Activated CD8-positive, alpha-beta memory T cell treated with anti-CD3 and anti-CD28 coated beads for 24 hours (primary cell): ENCODE measurements around the gene CROCC.
A peak's percentile ranks its signal among the peaks of the same experiment; 100 is the strongest.

Experiments
- DNase-seq: peaks from one replicate; pipeline ENCODE4 v3.0.0-alpha.2; 2020

CROCC gene

GRCh38 chr1:16969651-16970050 is 47.9 kb downstream of the CROCC start:
- DNase-seq = no peak

DNA sequence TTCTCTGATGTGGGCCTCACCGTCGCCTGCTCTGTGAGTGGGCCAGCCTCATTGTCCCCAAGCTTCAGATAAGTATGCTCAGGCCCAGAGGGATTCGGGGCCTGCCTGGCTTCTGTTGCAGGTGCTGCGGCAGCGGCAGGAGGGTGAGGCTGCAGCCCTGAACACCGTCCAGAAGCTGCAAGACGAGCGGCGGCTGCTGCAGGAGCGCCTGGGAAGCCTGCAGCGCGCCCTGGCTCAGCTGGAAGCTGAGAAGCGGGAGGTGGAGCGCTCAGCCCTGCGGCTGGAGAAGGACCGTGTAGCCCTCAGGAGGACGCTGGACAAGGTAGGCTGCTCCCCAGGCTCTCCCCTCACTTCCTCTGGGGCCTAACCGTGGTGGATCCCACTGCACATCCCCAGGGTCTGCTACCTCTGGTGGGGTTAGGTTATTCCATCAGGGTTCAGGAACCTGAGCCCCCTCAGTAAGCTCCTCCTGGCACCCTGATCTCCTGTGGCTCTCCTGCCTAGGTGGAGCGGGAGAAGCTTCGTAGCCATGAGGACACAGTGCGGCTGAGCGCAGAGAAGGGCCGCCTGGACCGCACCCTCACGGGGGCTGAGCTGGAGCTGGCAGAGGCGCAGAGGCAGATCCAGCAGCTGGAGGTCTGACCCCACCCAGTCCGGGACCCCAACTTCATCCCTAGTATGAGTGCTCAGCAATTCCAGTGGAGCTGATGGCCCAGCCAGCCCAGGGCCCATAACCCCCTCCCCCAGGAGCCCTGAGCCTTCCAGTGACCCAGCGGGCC is 48.6 kb downstream of the CROCC start:
- DNase-seq = no peak

DNA sequence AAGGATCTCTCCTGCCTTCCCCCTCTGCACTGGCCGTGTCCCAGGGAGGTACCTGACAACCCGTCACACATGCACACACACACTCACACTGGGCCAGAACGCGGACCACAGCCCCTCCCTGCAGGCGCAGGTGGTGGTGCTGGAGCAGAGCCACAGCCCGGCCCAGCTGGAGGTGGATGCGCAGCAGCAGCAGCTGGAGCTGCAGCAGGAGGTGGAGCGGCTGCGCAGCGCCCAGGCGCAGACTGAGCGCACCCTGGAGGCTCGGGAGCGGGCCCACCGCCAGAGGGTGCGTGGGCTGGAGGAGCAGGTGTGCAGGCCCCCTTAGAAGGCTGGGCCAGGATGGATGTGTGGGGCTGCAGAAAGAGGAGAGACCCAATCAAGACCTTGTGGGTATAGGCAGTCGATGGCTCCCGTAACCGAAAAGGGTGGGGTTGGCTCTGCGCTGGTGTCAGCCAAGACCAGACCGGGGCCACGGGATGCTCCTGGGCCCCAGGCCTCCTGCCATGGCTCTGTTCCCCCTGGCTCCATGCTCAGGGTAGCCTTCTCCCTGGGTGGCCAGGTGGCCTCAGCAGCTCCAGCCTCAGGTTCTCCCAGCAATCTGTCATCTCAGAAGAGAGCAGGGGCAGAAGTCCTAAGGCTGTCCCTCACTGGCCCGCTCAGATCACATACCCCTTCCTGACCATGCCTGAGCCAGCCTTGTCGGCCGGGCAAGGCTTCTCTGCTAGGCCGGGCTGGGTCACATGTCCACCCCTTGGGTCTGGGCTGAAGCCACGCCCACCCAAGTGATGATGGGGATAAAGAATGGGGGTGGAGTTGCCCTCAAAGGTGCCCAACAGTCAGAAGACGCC is 49.8 kb downstream of the CROCC start:
- DNase-seq = no peak

- no peak for DNase-seq
These were observed 50.6 kb downstream of the CROCC start for GRCh38 chr1:16972189-16972895.

DNA sequence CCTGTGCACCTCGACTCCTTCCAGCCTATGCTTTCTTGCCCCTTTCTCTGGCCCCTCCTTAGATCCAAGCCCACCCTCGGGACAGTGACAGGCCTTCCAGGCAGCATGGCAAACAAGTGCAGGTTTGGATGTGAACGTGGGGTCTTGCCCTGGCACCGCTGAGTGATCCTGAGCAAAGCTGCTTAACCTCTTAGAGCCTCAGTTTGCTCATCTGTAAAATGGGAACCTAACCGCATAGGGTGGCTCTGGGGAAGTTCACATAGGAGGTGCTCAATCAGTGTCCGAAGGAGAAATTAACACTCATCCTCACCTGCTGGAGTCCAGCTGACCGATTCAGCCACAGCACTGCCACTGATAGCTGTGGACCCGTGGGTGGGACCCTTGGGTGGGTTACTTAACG is 51.5 kb downstream of the CROCC start:
- DNase-seq = no peak

DNA sequence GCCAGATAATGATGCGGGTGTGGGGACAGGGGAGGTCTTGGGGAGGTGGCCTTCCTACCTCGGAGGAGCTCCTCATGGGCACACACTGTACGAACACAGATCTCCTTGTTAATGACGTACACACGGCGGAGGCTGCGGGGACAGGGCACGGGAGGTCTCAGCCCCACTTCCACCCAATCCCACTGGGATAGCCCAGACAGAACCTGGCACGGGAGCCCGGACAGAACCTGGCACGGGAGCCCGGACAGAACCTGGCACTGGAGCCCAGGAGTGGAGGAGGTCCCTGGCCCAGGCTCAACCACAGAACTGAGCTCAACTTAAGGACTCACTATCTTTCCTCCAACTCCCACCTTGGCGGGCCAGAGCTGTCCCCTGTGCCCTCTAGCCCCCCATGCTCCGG is 53.5 kb downstream of the CROCC start:
- DNase-seq = no peak

DNA sequence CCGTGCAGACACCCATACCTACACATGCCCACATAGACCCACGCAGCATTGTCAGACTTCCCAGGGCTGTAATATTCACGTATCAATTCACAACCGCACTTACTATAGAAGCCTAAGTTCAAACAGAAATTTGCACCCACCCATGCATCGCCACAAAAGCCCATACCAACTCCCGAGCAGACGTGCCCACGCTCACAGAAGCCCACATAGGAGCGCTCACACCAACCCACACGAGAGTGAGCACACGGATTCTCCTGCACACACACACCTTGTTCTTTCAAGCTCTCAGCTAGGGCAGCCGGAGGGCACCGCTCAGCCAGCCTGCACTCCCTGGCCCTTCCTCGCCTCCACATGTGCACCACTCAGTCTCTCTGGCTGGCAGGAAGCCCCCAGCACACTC is 54.1 kb downstream of the CROCC start:
- no peak for DNase-seq

DNA sequence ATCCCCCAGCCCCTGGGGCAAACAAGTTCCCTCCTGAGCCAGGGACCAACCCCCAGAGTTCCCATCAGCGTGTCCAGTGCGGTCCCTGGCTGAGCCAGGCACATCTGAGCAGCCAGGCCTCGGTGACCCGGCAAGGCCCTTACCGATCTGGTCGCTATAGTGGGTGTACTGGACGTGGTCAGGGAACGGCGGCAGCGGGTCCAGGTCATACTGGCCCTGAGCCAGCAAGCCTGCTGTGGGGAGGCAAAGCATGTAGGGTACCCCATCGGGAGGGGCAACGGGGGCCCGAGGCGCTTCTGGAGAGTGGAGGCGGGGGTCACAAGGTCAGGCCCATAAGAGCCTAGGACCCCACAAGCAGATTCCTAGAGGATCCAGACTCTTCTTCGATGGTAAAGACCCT is 55.2 kb downstream of the CROCC start:
- no peak for DNase-seq

DNA sequence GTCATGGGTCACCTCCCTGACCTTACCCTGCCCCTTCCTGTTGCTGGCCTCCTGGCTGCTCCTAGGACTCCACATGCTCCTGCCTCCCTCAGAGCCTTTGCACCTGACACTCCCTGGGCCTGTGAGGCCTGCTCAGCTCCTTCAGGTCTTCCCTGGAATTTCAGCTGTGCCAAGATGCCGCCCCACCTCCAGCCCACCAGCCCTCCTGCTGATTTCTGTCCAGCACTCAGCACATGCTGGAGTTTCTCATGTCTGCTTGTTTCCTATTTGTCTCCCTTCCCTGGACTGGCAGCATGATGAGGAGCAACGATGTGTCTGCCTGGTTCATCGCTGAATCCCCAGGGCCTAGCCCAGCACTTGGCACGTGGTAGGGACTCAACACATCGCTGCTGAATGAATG is 55.6 kb downstream of the CROCC start:
- DNase-seq = no peak

DNA sequence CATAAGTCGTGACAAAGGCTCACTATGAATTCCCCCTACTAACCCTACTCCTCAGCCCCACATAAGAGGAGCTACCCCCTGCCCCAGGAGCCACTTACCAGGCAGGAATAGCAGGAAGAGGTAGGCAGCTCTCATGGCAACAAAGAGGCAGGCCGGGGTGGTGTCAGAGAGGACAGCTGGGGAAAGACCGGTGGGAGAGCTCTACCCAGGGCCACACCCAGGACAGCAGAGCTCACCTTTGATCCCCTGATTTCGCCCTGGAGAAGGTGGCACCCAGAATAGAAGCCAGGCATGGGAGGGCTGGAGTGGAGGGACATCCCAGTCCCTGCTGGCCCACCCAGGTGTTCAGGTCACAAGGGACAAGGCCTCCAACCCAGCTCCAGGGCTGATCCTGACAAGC is 56.4 kb downstream of the CROCC start:
- no peak for DNase-seq

GRCh38 chr1:16978567-16979474 is 57.1 kb downstream of the CROCC start:
- no peak for DNase-seq

DNA sequence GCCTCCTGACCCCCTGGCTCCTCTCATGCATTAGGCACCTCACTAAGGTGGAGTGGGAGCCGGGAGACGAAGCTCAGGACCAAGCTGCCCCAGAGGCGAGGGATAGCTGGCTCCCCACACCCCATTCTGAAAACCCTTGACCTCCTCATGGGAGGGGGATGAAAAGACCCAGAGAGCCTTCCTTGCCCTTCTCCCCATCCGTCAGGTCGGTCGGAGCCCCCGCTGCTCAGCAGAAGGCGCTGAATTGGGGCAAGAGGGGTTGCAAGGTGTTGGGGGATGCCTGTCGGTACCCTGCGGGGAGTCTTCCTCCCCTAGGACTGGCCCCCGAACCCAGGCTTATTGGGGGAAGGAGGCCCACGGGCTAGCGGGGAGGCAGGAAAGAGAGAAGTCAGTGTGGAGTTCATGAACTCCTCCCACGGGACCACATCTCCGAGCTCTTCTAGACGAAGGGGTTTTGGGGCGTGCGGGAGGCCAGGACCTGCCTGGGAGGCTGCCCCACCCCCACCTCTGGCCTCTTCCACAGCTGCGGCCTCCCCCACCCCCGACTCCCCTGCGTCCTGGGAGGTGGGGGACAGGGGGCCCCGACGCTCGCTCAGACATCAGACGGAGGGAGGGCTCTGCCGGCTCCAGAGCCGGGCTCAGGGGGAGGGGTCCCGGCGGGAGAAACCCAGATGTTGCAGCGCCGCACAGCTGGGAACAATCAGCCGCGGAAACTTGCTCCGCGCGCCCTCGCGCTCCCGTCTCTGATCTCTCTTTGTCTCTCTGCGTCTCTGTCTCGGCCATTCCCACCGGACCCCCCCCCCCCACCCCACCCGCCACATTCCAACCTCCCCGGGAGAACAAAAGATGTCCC is 58.0 kb downstream of the CROCC start:
- no peak for DNase-seq

GRCh38 chr1:16980473-16981268 is 58.9 kb downstream of the CROCC start, which contains the start of gene MFAP2:
TSS of gene MFAP2 (minus strand) at chr1:16980620. CDS start at chr1:16978273, 2,347 bp downstream.
- peak; percentile 60 for DNase-seq

DNA sequence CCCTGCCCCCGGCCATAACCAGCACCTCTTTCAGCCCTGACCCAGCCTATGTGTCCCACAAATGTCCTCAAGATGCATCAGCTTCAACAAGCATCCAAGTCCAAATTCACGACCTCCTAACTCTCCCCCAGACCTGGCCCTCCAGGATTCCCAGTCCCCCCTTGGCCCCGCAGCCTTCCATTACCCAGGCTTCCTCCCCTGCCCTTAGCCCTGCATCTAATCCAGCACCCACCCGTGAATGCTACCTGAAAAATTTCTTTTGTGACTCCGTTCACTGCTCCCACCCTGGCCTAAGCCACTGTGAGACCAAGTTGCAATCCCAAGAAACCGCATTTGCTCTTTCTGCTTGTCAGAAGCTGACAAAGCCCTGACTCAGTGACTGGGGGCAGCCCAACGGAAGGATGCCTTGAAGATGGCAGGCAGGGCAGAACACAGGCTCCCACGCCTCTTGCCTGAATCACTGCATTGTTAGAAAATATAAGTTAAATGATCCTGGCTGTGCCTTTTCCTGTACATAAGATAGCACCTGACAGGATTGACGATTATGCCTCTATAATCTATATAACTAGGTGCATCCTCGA is 59.6 kb downstream of the CROCC start:
- no peak for DNase-seq

- no peak for DNase-seq
These were observed 61.2 kb downstream of the CROCC start for GRCh38 chr1:16982902-16983301.

- no peak for DNase-seq
These were observed 61.9 kb downstream of the CROCC start for GRCh38 chr1:16983649-16984048.

DNA sequence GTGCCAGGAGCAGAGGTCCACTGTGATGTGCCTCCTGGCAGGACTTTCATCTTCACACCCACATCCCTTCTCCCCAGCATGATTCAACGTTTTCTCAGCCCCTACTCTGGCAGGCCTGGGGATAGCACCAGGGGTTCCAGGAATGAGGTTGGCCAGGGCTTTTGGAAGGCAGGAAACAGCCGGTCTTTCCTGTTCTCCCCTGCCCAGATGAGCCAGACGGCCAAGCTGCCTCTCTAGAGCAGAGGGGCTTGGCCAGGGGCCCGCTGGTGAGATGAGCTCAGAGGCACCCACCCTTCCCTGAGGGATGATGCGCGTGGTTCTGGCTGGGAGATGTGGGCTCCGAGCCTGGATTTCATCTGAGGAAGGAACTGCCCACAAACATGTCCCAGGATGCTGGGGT is 63.0 kb downstream of the CROCC start:
- no peak for DNase-seq

- DNase-seq = no peak
These were observed 64.4 kb downstream of the CROCC start for GRCh38 chr1:16986113-16986512.

- no peak for DNase-seq
These were observed 64.8 kb downstream of the CROCC start for GRCh38 chr1:16986560-16986959.

DNA sequence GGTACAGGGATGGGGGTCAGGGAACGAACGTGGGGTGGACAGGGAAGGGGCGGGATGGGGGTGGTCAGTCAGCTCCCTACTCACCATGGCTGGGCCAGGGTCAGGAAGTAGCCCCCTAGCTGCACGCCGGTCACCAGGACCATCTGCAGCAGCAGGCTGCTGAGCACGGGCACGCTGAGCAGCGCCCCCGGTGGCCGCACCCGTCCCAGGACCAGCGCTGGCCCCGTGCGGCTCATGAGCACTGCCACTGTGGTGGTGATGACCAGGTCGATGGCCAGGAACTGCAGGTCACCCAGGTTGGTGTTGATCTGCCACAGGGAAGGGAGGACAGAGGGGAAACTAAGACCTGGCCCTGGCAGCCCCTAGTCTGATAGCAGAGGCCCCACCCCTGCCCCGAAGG is 65.2 kb downstream of the CROCC start:
- DNase-seq = no peak
